Testis (tissue), 3 donors: Measurements from ENCODE around the gene MFSD12. TPM values are rescaled to one million over a fixed set of nuclear protein-coding genes. Genes with fewer than 3 reads are reported as not detected.
A peak's percentile ranks its signal among the peaks of the same experiment; 100 is the strongest.

ENCODE experiments used
- DNase-seq: peaks from one replicate; pipeline ENCODE4 v3.0.0-alpha.2; 2019
- H3K27ac ChIP-seq, 2 donors: fragments of 200-600 bp; sonication (generic); one replicate each; pipeline ENCODE4 v1.5.1; 2019
- H3K27me3 ChIP-seq: fragments of 200-600 bp; sonication (generic); one replicate; pipeline ENCODE4 v1.5.1; 2019
- H3K36me3 ChIP-seq: fragments of 200-600 bp; sonication (generic); one replicate; pipeline ENCODE4 v1.5.1; 2017; ENCODE audit warnings: low read depth; ENCODE audit errors: missing control alignments
- H3K4me1 ChIP-seq: fragments of 200-600 bp; sonication (generic); one replicate; pipeline ENCODE4 v1.5.1; 2019
- H3K4me3 ChIP-seq, 2 donors: fragments of 200-600 bp; sonication (generic); one replicate each; pipeline ENCODE4 v1.5.1; 2017 to 2019
- H3K9me3 ChIP-seq: fragments of 200-600 bp; sonication (generic); one replicate; pipeline ENCODE4 v1.5.1; 2017
- POLR2A ChIP-seq: fragments of 450-650 bp; IDR thresholded peaks from one replicate; pipeline ENCODE4 v1.6.1; 2017; ENCODE audit warnings: antibody characterized with exemption, mild to moderate bottlenecking, moderate library complexity
- WGBS, 2 donors: methylation state at CpG; one replicate each; pipeline ENCODE4 v1.1.5; 2018; 5-methylcytosine and 5-hydroxymethylcytosine counted together
- intact Hi-C: fragments of 100-400 bp; cut with DNase I; formaldehyde crosslinking; loops from one replicate; pipeline ENCODE4 v1.15.1; 2023; ENCODE audit warnings: low total_unique reads
- polyA plus RNA-seq: library from polyadenylated mRNA; stranded (reverse); fragments of 350-450 nt; fragmentation: Illumina TruSeq; extraction: RNeasy Lipid Tissue Mini Kit (QIAGEN cat#74804); gene quantifications from one replicate; pipeline ENCODE4 v1.2.3, GENCODE V29; 2014; ENCODE audit warnings: low read depth, low replicate concordance; ENCODE audit not compliant: insufficient read depth
- total RNA-seq, 2 donors: library from RNA; depleted of rRNA; stranded (reverse); fragments of >200 nt; gene quantifications; one replicate each; pipeline ENCODE4 v1.2.3, GENCODE V29; 2016
- TF ChIP-seq, protein P1 (sequence below), 3 experiments: fragments of 450-650 bp in 2 of 3; fragments of 200-600 bp in 1 of 3; sonication (generic) in 1 of 3; IDR thresholded peaks; one replicate each; pipeline ENCODE4 v1.5.1; 2016 to 2019; ENCODE audit warnings: antibody characterized with exemption in 3 of 3, mild to moderate bottlenecking in 2 of 3, moderate library complexity in 1 of 3

MFSD12 gene
- total and polyA plus RNA-seq, 3 donors from 2014 or later = 32.8 to 95.1 (median 83.9) TPM

DNA sequence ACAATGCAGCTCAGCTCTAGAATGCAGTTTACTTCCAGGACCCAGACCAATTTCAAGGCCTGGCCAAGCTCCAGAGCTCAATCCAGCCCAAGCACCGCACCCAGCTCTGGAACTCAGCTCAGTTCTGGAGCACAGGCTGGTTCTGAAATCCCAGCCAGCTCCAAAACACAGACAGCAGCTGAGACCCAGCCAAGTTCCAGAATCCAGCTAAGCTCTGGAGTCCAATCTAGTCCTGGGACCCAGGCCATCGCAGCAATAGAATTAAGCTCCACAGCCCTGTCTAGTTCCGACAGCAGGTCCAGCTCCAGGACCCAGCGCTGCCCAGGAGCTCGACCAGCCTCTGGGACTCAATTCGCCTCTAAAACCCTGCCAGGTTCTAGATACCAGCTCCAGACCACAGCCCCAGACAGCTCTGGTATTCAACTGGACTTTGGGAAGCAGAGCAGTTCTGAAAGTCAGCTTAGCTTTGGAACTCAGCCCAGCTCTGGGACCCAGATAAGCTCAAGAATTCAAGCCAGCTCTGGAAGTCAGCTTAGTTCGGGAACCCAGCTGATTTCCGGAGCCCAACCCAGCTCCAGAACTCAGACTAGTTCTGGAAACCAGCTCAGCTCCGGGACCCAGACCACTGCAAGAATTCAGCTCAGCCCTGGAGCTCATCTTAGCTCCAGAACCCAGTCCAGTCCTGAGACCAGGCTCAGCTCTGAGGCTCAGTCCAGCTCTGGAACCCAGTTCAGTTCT lies 34.7 kb upstream of the MFSD12 start:
- intact Hi-C loops = no loop called here
- H3K4me3 ChIP-seq = no peak overlapping the region
- no peaks in the 10 kb centered on the region for H3K4me1 ChIP-seq
- H3K36me3 ChIP-seq = no peaks in the 10 kb centered on the region
- no peak overlapping the region for H3K27ac ChIP-seq
- 73 to 79% methylated on average over 8 to 9 of the region's 9 CpGs for WGBS, 2 donors
- no peak for TF ChIP-seq POLR2A
- TF ChIP-seq, protein P1, sequence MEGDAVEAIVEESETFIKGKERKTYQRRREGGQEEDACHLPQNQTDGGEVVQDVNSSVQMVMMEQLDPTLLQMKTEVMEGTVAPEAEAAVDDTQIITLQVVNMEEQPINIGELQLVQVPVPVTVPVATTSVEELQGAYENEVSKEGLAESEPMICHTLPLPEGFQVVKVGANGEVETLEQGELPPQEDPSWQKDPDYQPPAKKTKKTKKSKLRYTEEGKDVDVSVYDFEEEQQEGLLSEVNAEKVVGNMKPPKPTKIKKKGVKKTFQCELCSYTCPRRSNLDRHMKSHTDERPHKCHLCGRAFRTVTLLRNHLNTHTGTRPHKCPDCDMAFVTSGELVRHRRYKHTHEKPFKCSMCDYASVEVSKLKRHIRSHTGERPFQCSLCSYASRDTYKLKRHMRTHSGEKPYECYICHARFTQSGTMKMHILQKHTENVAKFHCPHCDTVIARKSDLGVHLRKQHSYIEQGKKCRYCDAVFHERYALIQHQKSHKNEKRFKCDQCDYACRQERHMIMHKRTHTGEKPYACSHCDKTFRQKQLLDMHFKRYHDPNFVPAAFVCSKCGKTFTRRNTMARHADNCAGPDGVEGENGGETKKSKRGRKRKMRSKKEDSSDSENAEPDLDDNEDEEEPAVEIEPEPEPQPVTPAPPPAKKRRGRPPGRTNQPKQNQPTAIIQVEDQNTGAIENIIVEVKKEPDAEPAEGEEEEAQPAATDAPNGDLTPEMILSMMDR (IDR thresholded peaks at IDR 0.05) = no peak
- DNase-seq = peak; percentile 51
- no peaks in the 10 kb centered on the region for H3K9me3 ChIP-seq
- no peaks in the 10 kb centered on the region for H3K27me3 ChIP-seq

DNA sequence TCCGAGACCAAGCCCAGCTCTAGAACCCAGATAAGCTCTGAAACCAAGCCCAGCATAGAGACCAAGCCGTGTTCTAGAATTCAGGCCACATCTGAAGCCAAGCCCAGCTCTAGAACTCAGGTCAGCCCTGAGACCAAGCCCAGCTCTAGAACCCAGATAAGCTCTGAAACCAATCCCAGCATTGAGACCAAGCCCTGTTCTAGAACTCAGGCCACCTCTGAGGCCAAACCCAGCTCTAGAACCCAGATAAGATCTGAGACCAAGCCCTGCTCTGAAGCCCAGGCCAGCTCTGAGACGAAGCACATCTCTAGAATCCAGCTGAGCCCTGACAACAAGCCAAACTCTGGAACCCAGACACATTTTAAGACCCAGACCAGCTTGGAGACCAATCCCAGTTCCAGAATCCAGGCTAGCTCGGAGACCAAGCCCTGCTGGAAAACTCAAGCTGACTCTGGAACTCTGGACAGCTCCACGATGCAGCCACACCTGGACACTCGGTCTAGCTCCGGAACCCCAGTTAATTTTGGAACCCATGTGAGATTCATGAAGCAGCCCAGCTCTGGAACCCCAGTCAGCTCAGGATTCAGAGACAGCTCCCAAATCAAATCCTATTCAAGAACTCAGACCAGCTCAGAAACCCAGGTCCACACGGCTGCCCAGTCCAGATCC lies 33.7 kb upstream of the MFSD12 start:
- DNase-seq = no peak
- Histone ChIP-seq H3K4me3 (no peak overlapping the region), H3K9me3 (no peaks in the 10 kb centered on the region), H3K27me3 (no peaks in the 10 kb centered on the region), H3K27ac (no peak overlapping the region), H3K36me3 (no peaks in the 10 kb centered on the region), H3K4me1 (no peaks in the 10 kb centered on the region)
- TF ChIP-seq POLR2A = no peak
- TF ChIP-seq, protein P1 (IDR thresholded peaks at IDR 0.05) = no peak
- WGBS, 2 donors = 53 to 94% methylated on average over 2 to 8 of the region's 8 CpGs
- intact Hi-C loops = no loop called here

DNA sequence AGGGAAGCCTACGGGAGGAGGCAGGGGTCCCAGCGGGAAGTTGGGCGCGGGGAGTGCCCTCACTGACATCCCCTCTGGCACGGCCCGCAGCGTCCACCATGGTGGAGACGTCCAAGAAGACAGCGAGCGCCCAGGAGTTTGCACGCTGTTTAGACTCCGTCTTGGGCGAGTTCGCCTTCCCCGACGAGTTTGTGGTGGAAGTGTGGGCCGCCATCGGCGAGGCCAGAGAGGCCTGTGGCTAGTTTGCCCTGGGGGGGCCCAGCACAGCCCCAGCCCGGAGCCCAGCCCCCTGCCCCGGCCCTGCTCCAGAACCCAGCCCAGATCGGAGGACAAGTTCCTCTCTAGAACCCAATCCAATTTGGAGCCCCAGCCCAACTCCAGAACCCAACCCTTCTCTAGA lies 32.6 kb upstream of the MFSD12 start:
- no peaks in the 10 kb centered on the region for H3K36me3 ChIP-seq
- intact Hi-C loops = no loop called here
- no peak overlapping the region for H3K4me3 ChIP-seq
- H3K4me1 ChIP-seq = no peaks in the 10 kb centered on the region
- H3K27ac ChIP-seq = no peak overlapping the region
- no peaks in the 10 kb centered on the region for H3K9me3 ChIP-seq
- 93 to 94% methylated on average over 13 to 22 of the region's 22 CpGs for WGBS, 2 donors
- no peaks in the 10 kb centered on the region for H3K27me3 ChIP-seq
- TF ChIP-seq, protein P1 (IDR thresholded peaks at IDR 0.05) = no peak
- no peak for TF ChIP-seq POLR2A
- DNase-seq = no peak

DNA sequence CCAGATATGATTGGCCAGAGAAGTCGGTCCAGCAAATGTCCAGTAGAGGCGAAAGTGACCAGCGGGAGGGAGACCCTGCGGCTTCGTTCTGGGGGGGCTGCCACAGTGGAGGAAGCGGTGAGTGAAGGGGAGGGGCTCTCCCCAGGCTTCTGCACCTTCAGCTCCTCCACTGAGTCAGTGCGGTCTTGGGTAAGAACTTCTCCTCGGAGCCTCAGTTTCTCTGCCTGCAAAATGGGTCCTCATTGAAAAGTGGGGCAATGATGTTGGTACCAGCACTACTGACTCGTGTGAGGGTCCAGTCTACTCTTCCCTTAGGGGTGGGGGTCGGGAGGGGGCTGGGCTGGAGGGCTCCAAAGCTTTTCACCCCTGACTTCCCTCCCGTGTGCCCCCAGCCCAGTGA lies 32.1 kb upstream of the MFSD12 start:
- TF ChIP-seq, protein P1 (IDR thresholded peaks at IDR 0.05) = no peak
- no peak for TF ChIP-seq POLR2A
- no peaks in the 10 kb centered on the region for H3K36me3 ChIP-seq
- no peaks in the 10 kb centered on the region for H3K9me3 ChIP-seq
- no peak overlapping the region for H3K27ac ChIP-seq
- no peak overlapping the region for H3K4me3 ChIP-seq
- intact Hi-C loops = no loop called here
- H3K27me3 ChIP-seq = no peaks in the 10 kb centered on the region
- no peaks in the 10 kb centered on the region for H3K4me1 ChIP-seq
- no peak for DNase-seq
- 88% methylated on average over 11 of the region's 11 CpGs for WGBS, 2 donors
